Ishikawa (cell line): ENCODE measurements around the gene TLR8.

Experiments
- CEBPB ChIP-seq: IDR thresholded peaks from 2 replicates; pipeline ENCODE4 v1.6.1; 2012
- CREB1 ChIP-seq: IDR thresholded peaks from 2 replicates; pipeline ENCODE4 v1.6.1; 2012; ENCODE audit warnings: low read depth
- EGR1 ChIP-seq: IDR thresholded peaks from 2 replicates; pipeline ENCODE4 v1.6.1; 2012
- EP300 ChIP-seq: IDR thresholded peaks from 2 replicates; pipeline ENCODE4 v1.6.1; 2012; ENCODE audit warnings: borderline replicate concordance
- FOXM1 ChIP-seq: IDR thresholded peaks from 2 replicates; pipeline ENCODE4 v1.6.1; 2012; ENCODE audit warnings: low read depth, borderline replicate concordance
- MAX ChIP-seq: IDR thresholded peaks from 2 replicates; pipeline ENCODE4 v1.6.1; 2012
- NFIC ChIP-seq: IDR thresholded peaks from 2 replicates; pipeline ENCODE4 v1.6.1; 2012
- RAD21 ChIP-seq: IDR thresholded peaks from 2 replicates; pipeline ENCODE4 v1.6.1; 2012; ENCODE audit warnings: low read depth
- REST ChIP-seq: IDR thresholded peaks from 2 replicates; pipeline ENCODE4 v1.6.1; 2012; ENCODE audit warnings: low read depth, mild to moderate bottlenecking
- TAF1 ChIP-seq: IDR thresholded peaks from 2 replicates; pipeline ENCODE4 v1.6.1; 2012; ENCODE audit warnings: low read depth, mild to moderate bottlenecking
- TCF12 ChIP-seq: IDR thresholded peaks from 2 replicates; pipeline ENCODE4 v1.6.1; 2012; ENCODE audit warnings: low read depth
- TEAD4 ChIP-seq: IDR thresholded peaks from 2 replicates; pipeline ENCODE4 v1.6.1; 2012
- USF1 ChIP-seq: IDR thresholded peaks from 2 replicates; pipeline ENCODE4 v1.6.1; 2012
- YY1 ChIP-seq: IDR thresholded peaks from 2 replicates; pipeline ENCODE4 v1.6.1; 2012; ENCODE audit warnings: low read depth
- ZBTB7A ChIP-seq: IDR thresholded peaks from 2 replicates; pipeline ENCODE4 v1.6.1; 2012; ENCODE audit warnings: low read depth

TLR8 gene

GRCh38 chrX:12970691-12971202 lies 64.3 kb downstream of the TLR8 start:
- TF ChIP-seq TCF12 (no peak), USF1 (no peak), FOXM1 (no peak), MAX (no peak), TAF1 (no peak), RAD21 (no peak; the same call in 1 of the 2 replicates), EGR1 (no peak), REST (no peak), TEAD4 (no peak), NFIC (no peak), CREB1 (no peak), YY1 (no peak)

GRCh38 chrX:12971282-12972003 lies 65.0 kb downstream of the TLR8 start:
- TF ChIP-seq CREB1 (no peak), CEBPB (no peak), MAX (no peak), NFIC (no peak), FOXM1 (no peak), EGR1 (no peak), TAF1 (no peak), USF1 (no peak), ZBTB7A (no peak), YY1 (no peak), RAD21 (no peak), REST (no peak), TEAD4 (no peak)

- TF ChIP-seq CREB1 (no peak), CEBPB (no peak), YY1 (no peak), NFIC (no peak), TEAD4 (no peak), TCF12 (no peak), REST (no peak), USF1 (no peak), TAF1 (no peak), RAD21 (no peak), MAX (no peak), EP300 (no peak), ZBTB7A (no peak), EGR1 (no peak), FOXM1 (no peak)
Observed at GRCh38 chrX:12972243-12972642, 65.8 kb downstream of the TLR8 start.
